GM06990 (cell line): ENCODE data around the gene SHE.

Experiments
- DNase-seq: peaks from one replicate; pipeline ENCODE4 v3.0.0-alpha.2; 2011; ENCODE audit not compliant: insufficient read length; ENCODE audit errors: extremely low read depth
- H3K27me3 ChIP-seq: replicated peaks from 2 replicates; pipeline ENCODE4 v1.6.0; 2011; ENCODE audit warnings: low read length; ENCODE audit not compliant: control insufficient read depth, insufficient read depth
- H3K36me3 ChIP-seq: 2 replicates; pipeline ENCODE4 v1.5.1; 2011; ENCODE audit warnings: low read length; ENCODE audit not compliant: control insufficient read depth, insufficient read depth
- H3K4me3 ChIP-seq: replicated peaks from 2 replicates; pipeline ENCODE4 v1.5.1; 2011; ENCODE audit warnings: low read depth, mild to moderate bottlenecking, control low read depth, low read length
- CTCF ChIP-seq: IDR thresholded peaks from 2 replicates; pipeline ENCODE4 v1.5.1; 2011; ENCODE audit warnings: low read length, control low read depth, mild to moderate bottlenecking, inconsistent platforms; ENCODE audit not compliant: insufficient read depth, poor library complexity, severe bottlenecking

SHE gene

DNA sequence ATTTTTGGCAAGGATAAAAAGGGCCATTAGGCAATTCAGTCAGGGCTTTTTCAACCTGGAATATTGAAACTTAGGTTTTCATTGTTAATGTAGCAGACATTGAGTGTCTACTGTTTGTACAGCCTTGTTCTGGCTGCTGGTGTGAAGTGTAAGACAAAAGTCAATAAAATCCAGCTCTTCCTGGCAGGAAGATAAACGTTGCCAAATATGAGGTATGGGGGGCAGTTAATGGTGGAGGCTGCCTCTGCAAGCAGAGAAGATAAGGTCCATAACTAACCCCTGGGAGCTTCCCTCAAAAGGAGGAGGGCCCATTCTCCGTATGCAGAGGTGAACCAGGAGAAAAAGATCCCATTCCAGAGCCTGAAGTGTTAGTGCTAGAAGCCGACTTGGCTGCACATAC lies 19.5 kb upstream of the SHE start:
- no peak for TF ChIP-seq CTCF
- DNase-seq = no peak
- no peaks in the 10 kb centered on the region for H3K36me3 ChIP-seq
- no peak overlapping the region for H3K4me3 ChIP-seq
- H3K27me3 ChIP-seq = 0 out of 2 replicates have a peak, but pooled peaks cover 1% of the 10 kb centered on the region

DNA sequence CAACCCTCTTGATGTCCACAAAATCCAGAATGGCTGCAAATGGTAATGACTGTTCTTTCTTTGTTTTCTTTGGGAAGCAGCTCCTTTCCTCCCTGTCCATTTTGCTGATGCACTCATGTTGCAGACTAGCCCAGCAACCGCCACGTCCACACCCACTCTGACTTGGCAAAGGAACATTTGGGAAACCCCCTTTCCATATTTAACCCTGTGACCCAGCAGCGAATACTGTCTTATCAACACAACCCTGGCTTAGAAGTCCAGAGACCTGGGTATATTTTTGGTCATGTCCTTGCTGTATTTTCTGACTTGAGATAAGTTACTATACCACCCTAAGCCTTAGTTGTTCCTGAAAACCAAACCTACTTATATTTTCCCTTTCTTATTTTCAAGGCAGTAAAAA lies 18.1 kb upstream of the SHE start:
- TF ChIP-seq CTCF = no peak
- Histone ChIP-seq H3K27me3 (peaks cover 1% of the 10 kb centered on the region; the same call in 1 of the 2 replicates), H3K36me3 (no peaks in the 10 kb centered on the region), H3K4me3 (no peak overlapping the region)
- no peak for DNase-seq

DNA sequence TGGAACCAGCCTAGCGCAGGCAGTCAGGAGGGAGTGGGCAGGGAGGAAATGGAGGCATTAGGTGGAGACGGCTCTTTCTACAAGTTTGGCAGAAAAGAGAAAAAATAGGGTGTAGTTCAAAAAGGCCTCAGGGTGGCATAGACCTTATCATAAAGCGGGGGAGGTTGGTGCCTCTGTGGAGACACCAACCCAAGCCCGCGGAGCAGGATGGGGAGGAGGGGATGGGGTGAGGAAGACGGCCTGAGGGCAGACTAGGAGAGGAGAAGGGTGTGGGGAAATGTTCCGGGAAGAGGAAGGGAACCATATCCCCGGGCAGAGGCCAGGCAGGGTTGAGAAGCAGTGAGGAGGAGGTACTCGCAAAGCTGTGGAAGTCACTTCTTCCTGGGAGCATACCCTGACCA lies 17.4 kb upstream of the SHE start:
- no peaks in the 10 kb centered on the region for H3K36me3 ChIP-seq
- no peak overlapping the region for H3K4me3 ChIP-seq
- H3K27me3 ChIP-seq = peaks cover 1% of the 10 kb centered on the region; the same call in 1 of the 2 replicates
- DNase-seq = no peak
- TF ChIP-seq CTCF = no peak

DNA sequence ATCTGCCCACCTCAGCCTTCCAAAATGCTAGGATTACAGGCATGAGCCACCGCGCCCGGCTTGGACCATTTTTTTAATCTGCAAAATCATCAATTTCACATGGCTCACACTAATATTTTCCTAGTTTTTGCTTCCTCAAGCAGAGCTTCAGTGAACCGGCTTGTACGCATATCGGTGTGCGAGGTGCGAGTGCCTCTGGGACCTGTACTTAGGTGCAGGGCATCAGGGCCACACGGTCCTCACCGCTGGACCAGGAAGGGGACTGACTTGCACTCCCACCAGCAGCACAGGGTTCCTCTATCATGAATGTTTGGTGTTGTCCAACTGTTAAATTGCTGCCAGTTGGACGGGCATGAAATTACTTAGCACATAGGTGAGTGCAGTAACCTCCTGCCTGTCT lies 15.4 kb upstream of the SHE start:
- DNase-seq = no peak
- no peak overlapping the region for H3K4me3 ChIP-seq
- peaks cover 1% of the 10 kb centered on the region; the same call in 1 of the 2 replicates for H3K27me3 ChIP-seq
- no peaks in the 10 kb centered on the region for H3K36me3 ChIP-seq
- TF ChIP-seq CTCF = no peak

- no peak overlapping the region for H3K4me3 ChIP-seq
- DNase-seq = no peak
- peaks cover 1% of the 10 kb centered on the region; the same call in 1 of the 2 replicates for H3K27me3 ChIP-seq
These were observed 11.9 kb upstream of the SHE start for GRCh38 chr1:154514066-154514553.

More at GRCh38 chr1:154514066-154514553, 11.9 kb upstream of the SHE start:
- H3K36me3 ChIP-seq = no peaks in the 10 kb centered on the region
- no peak for TF ChIP-seq CTCF
